ENCODE results near the gene DENND4A.
"Not testable (repeated sequence)": the region's sequence is repeated elsewhere in the genome, so short reads cannot be mapped to it uniquely, and the experiment has no call there.

Gene DENND4A

DNA sequence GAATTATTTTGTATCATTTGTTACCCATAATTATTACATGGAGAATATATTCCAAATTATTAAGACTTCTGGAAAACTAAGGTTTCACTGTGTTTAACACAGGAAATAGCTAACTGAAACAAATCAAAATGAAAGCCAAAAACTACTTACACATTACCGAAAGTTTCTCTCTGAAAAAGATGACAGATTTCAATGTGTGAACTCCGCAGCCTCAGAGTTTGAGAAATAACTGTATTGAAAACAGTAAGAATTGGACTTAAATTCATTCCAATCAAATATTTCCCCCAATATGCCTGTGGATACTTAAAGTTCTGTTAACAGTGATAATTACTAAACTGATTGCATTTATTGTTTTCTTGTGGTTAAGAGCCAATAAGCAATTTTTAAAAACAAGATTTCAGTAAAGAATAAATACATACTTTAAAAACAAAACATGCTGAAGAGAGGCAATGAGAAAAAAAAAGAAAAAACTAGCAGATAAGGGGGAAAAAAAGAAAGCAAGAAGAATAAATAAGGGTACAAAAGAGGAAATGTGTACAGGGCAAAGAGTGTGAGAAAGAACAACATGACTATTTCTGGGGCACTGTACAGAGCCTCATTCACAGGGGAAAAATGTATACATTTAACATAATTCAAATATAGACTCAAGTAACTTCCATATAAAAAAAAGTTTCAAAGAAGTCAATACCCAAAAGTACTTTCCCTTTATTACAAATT, 30.7 kb downstream of the DENND4A start:
- DNase-seq (ENCODE audit: low read depth in 2 of 2, low spot score in 1 of 2) = no peak

DNA sequence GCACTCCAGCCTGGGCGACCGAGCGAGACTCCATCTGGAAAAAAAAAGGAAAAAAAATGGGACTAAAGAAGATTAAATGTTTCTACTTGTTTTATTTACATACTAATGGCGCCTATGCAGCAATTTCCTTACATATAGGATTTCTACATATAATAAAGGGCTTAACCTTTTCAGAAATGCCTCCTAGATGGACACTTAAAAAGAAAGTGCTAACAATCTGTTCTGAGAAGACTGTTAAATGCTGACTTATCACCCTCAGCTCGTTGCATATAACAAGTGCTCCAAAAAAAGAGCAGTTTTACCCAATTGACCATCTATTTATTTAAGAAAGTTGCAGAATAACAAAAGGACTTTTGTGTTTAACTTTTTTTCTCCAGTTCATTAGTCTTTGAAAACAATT, 32.7 kb downstream of the DENND4A start:
- DNase-seq (ENCODE audit: low read depth in 2 of 2, low spot score in 1 of 2) = no peak

DNA sequence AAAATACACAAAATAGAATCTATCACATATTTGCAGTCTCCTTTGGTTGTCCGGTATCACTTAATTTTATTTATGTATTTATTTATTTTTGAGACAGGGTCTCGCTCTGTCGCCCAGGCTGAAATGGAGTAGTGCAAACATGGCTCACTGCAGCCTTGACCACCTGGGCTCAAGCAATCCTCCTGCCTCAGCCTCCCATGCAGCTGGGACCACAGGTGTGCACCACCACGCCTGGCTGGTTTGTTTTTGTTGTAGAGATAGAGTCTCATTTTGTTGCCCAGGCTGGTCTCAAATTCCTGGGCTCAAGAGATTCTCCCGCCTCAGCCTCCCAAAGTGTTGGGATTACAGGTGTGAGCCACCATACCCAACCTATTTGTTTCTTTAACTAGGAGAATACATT, 33.9 kb downstream of the DENND4A start:
- DNase-seq (ENCODE audit: low read depth in 2 of 2, low spot score in 1 of 2) = no peak

DNA sequence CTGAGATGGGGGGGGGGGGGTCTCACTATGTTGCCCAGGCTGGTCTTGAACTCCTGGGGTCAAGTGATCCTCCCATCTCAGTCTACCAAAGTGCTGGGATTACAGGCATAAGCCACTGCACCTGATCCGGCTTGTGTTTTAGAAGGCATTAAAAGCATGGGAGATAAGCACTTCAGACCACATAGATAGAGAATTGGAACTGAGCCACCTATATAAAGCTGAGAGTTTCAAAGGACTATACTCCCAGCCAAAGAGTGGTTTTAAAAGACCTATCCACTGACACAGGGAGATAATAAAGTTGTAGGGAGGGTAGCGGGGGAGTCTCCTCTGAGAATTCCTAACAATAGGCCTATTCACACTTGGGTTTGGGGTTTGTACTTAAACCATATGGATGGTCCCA, 34.8 kb downstream of the DENND4A start:
- no peak for DNase-seq (ENCODE audit: low read depth in 2 of 2, low spot score in 1 of 2)

DNA sequence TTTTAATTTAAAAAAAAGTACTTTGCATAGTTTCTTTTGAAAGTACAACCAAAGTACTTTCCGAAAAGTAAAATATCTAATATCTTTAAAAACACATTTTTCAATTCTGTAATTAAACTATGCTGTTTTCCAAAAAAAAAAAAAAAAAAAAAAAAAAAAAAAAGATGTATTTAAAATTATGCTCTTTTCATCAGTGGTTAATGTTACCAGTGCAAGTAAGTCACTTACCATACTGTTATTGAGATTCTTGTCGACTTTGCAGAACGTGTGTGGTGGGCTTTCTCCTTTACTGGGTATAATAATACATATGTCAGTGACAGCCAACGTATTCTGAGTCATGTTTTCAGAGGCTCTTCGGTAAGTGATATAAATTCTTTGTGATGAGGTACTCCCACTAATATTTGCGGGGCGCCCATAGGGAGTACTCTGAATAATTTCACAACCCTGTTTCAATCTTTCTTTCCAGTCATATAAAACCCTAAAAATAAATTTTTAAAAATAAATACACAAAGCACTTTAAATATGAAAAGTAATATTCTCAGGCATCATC, 39.9 kb downstream of the DENND4A start:
- DNase-seq (ENCODE audit: low read depth in 2 of 2, low spot score in 1 of 2) = no peak

DNA sequence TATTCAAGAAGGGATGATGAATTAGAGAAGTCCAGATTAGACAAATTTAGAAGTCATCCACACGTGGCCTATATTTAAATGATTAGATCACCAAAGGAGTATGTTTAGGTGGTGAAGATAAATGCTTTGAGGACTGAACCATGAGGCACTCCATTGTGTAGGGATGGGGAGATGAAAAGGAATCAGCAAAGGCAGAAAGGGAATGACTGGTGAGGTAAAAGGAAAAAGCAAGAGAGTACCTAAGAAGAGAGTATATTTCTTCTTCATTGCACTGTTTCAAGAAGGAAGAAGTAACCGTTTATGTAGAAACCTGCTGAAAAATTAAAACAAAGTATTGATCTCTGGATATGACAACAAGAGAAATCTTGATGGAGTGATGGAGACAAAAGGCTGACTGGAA, 40.7 kb downstream of the DENND4A start:
- no peak for DNase-seq (ENCODE audit: low read depth in 2 of 2, low spot score in 1 of 2)

DNA sequence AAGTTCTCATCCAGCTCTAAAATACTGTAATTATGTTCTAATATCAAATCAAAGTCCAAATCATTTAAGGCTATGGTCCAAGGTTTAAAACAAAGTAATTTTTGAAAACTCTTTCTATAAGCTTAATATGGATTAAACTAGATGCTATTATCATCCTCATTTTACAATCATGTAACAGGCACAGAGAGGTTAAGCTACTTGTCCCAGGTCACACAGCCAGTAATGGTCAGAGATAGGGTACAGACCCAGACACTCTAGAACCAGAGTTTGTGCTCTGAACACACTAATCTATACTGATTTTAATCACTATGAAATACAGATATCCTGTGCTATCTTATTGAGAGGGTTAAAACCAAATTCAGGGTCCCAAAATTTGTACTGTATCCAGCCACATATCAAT, 44.8 kb downstream of the DENND4A start:
- no peak for DNase-seq (ENCODE audit: low read depth in 2 of 2, low spot score in 1 of 2)

DNA sequence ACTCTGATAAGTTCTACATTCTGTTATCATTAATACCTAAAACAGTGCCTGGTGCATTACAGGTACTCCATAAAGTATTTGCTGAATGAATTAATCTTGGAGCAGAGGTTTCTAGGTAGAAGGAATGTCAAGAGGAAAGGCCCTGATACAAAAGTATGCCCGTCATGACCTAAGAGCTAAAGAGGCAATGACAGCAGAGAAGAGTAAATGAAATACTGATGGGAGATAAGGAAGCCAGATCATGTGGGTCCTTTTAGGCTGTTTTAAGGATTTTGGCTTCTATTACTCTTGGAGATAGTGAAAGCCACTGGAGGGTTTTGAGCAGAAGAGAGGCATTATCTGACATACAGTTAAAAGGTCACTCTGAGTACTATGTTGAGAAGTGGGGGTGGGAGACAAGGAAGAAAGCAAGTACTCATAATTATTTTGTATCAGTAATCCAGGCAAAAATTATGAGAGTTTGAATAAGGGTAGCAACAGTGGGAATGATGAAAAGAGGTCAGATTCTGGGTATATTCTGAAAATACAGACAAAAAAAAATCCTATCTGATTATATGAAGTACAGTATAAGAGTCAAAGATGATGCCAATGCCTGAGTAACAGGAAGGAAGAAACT, 48.3 kb downstream of the DENND4A start:
- no peak for DNase-seq (ENCODE audit: low read depth in 2 of 2, low spot score in 1 of 2)

DNA sequence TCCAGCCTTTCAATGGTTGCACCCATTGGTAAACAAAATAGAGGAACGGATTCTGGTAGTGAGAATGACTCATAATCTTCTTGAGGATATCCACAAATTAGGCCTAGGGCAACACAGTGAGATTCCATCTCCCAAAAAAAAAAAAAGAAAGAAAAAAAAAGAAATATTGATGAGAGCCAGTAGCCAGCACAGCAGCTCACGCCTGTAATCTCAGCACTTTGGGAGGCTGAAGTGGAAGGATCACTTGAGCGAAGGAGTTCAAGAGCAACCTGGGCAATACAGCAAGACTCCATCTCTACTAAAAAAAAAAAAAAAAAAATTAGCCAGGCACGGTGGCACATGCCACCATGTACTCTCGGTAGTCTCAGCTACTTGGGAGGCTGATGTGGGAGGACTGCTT, 51.9 kb downstream of the DENND4A start:
- DNase-seq (ENCODE audit: low read depth in 2 of 2, low spot score in 1 of 2) = no peak

DNA sequence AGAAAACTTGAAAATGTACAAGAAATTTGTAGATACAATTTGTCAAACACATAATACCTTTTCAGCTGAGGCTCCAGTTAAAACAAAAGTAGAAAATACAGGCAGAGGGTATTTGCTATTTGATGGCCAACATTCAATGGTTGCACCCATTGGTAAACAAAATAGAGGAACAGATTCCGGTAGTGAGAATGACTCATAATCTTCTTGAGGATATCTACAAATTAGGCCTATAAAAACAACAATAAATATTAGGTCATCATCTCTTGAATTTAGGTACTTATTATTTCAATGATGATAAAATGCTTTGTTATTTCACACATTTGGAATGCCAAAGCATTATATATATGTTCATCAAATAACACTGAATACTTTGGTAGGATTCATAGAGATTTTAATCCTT, 53.4 kb downstream of the DENND4A start:
- no peak for DNase-seq (ENCODE audit: low read depth in 2 of 2, low spot score in 1 of 2)

DNA sequence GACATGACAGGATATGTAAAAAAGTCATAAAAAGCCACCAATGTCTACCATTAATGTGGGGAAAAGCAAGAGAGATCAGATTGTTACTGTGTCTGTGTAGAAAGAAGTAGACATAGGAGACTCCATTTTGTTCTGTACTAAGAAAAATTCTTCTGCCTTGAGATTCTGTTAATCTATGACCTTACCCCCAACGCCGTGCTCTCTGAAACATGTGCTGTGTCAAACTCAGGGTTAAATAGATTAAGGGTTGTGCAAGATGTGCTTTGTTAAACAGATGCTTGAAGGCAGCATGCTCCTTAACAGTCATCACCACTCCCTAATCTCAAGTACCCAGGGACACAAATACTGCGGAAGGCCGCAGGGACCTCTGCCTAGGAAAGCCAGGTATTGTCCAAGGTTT, 58.5 kb downstream of the DENND4A start:
- DNase-seq (ENCODE audit: low read depth in 2 of 2, low spot score in 1 of 2) = not testable (repeated sequence)

DNA sequence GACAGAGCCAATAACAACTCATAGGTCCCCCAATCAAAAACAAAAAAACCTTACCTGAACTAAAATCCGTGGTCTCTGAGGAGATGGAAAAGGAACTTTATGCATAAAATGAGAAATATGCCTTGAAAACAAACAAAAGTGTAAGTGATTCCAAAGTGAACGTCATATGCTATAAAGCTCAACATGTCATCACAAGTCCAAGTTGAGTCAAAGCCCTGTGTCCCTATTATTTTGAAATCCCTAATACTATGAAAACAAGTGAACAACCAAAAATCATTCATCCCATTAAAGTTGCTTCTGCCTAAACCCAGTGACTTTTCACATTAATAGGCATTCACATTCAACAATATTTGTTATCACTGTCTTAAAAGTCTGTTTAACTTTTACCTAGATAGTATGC, 59.4 kb downstream of the DENND4A start:
- DNase-seq (ENCODE audit: low read depth in 2 of 2, low spot score in 1 of 2) = no peak

DNA sequence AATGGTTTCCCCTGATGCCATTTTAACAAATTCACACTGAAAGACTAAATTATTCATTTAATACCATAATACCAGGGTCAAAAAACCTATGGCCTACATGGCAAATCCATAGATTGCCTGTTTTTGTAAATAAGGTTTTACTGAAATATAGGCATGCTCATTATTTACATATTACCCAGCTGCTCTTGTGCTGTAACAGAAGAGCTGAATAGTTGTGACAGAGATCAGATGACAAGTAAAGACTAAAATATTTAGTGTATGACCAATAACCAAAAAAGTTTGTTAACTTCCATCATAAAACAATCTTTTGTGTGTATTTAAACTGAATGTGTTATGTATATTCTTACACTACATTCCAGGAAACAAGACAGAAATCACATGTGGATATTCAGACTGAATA, 60.2 kb downstream of the DENND4A start:
- DNase-seq (ENCODE audit: low read depth in 2 of 2, low spot score in 1 of 2) = no peak

DNA sequence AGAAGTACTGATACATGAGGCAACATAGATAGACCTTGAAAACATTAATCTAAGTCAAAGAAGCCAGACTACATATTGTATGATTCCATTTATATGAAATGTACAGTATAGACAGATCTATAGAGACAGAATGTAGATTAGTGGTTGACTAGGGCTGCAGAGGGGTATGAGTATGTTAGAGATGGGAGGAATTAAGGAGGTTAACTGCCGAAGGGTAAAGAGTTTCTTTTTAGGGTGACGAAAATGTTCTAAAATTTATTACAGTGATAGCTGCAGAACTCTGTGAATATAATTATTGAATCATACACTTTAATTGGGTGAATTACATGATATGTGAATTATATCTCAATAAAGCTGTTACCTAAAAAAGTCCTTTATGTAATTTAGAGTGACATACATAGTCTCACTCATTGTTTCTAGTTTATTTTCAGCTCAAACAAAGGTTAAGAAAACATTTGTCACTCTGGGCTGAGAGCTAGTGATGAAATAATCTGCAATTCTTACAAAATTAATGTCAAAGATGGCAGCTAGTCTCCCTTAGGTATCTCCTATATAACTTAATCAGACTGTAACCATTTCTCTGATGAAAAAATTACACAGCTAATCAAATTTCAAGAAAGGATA, 61.4 kb downstream of the DENND4A start:
- DNase-seq (ENCODE audit: low read depth in 2 of 2, low spot score in 1 of 2) = no peak

DNA sequence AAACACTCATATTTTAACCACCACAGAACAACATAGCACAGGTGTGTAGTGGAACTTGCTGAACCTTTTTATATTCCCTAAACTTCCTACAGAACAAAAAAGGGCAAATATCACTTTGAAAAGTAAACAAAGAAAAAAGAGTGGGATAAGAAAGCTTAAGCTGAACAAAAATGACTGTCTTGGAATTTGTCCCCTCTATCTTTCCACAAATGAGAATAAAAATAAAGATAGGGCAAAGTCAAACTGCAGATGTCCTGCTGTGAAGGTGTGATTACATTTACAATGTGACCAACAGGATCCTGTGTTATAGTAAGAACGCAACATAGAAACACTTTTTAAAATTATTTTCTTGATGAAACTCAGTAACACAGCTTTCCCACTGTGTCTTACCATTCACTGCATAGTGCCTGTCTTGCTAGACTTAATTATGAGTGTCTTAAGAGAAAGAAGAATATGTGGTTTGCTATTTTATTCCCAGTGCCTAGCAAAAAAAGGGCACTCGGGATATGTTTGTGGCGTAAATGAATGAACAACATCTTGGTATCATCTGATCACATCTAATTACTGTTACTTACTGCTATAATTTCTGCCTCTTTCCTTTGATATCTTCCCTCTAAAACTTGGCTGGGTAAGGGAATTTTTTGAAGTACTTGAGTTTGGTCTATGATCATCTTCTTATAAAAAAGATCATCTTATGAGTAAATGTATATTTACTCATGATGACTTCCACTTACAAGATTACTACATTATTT, 67.5 kb downstream of the DENND4A start:
- no peak for DNase-seq (ENCODE audit: low read depth in 2 of 2, low spot score in 1 of 2)

DNA sequence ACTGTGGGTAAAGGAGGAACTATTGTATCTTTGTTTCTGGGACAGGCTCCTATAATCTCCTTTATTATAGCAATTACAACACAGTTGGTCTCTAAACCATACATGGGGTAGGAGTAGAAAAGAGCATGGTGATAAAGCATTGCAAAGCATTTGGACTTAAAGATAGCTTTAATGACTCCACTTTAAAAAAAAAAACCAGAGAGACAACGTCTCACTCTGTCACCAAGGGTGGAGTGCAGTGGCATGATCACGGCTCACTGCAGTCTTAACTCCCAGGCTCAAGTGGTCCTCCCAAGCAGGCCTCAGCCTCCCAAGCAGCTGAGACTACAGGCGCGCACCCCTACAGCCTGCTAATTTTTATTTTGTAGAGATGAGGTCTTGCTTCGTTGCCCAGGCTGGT, 68.2 kb downstream of the DENND4A start:
- no peak for DNase-seq (ENCODE audit: low read depth in 2 of 2, low spot score in 1 of 2)

DNA sequence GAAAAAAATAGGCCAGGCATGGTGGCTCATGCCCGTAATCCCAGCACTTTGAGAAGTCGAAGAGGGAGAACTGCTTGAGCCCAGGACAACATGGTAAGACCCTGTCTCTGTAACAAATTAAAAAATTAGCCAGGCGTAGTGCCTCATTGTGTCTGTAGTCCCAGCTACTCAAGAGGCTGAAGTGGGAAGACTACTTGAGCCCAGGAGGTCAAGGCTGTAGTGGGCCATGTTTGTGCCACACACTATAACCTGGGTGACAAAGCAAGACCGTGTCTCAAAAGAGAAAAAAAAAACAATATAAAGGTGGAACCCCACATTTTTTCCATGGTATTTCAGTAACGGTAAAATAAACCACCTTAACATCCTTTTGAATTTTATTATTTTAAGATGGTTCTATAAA, 69.9 kb downstream of the DENND4A start:
- no peak for DNase-seq (ENCODE audit: low read depth in 2 of 2, low spot score in 1 of 2)

DNA sequence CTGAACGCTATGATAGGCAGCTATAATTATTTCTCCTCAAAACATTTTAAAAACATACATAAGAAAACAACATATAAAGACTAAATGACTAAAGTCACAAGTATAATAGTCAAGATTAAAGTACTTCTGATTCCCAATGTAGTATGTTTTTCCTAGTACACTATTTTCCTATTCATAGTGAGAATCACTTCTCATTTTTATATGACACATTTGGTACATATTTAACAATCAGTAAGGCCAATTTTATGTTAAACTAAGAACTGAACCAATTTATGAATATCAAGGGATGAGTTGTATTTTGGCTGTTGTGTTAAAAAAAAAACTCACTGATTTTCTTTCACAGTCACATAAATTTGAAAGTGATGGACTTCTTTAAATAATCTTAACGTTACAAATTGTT, 79.7 kb downstream of the DENND4A start:
- DNase-seq (ENCODE audit: low read depth in 2 of 2, low spot score in 1 of 2) = no peak

DNA sequence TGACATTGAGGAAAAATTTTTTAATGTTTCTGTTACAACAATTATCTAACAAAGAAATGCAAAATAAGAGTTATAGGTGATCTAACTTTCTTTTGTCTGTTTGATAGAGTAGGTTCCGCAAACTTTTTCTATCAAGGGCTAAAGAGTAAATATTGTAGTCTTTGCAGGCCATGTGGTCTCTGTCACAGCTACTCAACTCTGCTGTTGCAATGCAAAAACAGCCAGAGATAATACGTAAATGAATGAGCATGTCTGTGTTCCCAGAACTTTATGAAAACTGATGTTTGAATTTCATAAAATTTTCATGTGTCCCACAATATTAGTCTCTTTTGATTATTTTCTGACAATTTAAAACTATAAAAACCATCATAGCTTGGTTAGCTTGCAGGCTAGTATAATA, 97.0 kb downstream of the DENND4A start:
- no peak for DNase-seq (ENCODE audit: low read depth in 2 of 2, low spot score in 1 of 2)

DNA sequence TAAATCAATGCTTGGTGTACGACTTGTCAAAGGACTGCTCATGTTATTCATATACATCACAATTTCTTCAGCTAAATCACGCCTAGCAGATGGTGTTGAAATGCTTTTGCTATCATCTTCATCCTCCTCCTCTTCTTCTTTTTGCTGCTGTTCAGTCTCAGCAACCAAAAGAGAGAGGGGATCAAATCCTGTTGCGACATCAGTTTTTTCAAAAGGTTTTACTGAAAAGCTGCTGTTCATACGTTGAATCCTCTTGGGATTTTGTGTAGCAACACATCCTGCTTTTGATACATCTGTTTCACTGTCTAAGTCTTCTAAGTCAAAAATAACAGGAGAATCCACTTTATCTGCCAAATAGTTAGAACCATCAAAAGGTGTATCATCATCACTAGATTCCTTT, 101.3 kb downstream of the DENND4A start:
- no peak for DNase-seq (ENCODE audit: low read depth in 2 of 2, low spot score in 1 of 2)

DNA sequence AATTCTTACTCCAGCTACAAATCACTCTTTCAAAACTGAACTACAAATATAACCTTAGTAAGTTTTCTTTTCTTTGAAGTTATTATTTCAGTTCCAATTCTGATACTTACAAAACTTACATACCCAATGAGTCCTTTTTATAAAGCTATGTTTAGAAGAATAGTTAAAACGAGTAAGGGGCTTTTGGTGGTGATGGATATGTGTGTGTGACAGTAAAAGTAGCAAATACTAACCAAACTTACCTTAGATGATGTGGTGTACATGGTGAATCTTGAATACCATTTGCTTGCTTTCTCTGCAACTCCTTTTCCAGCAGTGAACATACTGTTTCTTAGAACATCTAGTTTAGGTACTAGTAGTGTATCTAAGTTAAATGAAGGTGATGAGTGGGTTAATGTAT, 101.9 kb downstream of the DENND4A start:
- DNase-seq (ENCODE audit: low read depth in 2 of 2, low spot score in 1 of 2) = no peak

DNA sequence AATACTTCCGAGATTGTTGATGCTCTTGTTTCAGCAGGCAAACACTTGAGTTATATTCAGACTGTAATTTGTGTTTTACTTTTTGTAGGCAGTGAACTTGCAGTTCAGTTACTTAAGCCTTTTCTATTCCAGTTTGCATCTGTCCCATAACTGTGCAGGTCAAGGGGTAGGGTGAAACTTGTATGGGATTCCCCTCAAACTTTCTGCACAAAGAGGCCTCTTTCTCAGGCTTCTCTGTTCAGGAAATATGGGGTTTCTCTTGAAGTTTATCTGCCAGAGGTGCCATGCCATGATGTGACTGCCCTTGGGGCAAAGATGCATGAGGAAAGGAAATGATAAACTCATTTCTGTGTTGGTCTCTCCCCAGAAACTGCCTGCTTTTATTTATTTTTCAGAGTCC, 103.6 kb downstream of the DENND4A start:
- no peak for DNase-seq (ENCODE audit: low read depth in 2 of 2, low spot score in 1 of 2)
